Measurements from ENCODE around the gene METTL27.

The METTL27 gene

GRCh38 chr7:73823257-73823656 is 19.1 kb downstream of the METTL27 start:
- TF ChIP-seq GATA3 (IDR thresholded peaks at IDR 0.05; ENCODE audit: low read depth, low read length) (no peak), GATA2 (IDR thresholded peaks at IDR 0.05; ENCODE audit: low read depth, low read length) (no peak)

- TF ChIP-seq GATA2 (IDR thresholded peaks at IDR 0.05; ENCODE audit: low read depth, low read length), result peak; percentile 71
- TF ChIP-seq GATA3 (IDR thresholded peaks at IDR 0.05; ENCODE audit: low read depth, low read length), result no peak
These were observed 19.8 kb downstream of the METTL27 start for GRCh38 chr7:73822319-73823173.

GRCh38 chr7:73820013-73820412 is 22.3 kb downstream of the METTL27 start:
- TF ChIP-seq GATA3 (IDR thresholded peaks at IDR 0.05; ENCODE audit: low read depth, low read length), result no peak

- TF ChIP-seq GATA2 (IDR thresholded peaks at IDR 0.05; ENCODE audit: low read depth, low read length), result no peak
- no peak for TF ChIP-seq GATA3 (IDR thresholded peaks at IDR 0.05; ENCODE audit: low read depth, low read length)
These were observed 25.2 kb downstream of the METTL27 start for GRCh38 chr7:73817121-73817520.

GRCh38 chr7:73815436-73815835 is 26.9 kb downstream of the METTL27 start:
- TF ChIP-seq GATA2 (IDR thresholded peaks at IDR 0.05; ENCODE audit: low read depth, low read length) (no peak), GATA3 (IDR thresholded peaks at IDR 0.05; ENCODE audit: low read depth, low read length) (no peak)

- TF ChIP-seq GATA3 (IDR thresholded peaks at IDR 0.05; ENCODE audit: low read depth, low read length), result no peak
These were observed 29.3 kb downstream of the METTL27 start for GRCh38 chr7:73812996-73813395.

- TF ChIP-seq GATA3 (IDR thresholded peaks at IDR 0.05; ENCODE audit: low read depth, low read length) (no peak), GATA2 (IDR thresholded peaks at IDR 0.05; ENCODE audit: low read depth, low read length) (no peak)
These were observed 30.6 kb downstream of the METTL27 start for GRCh38 chr7:73811760-73812168.

GRCh38 chr7:73810998-73811360 is 31.3 kb downstream of the METTL27 start:
- TF ChIP-seq GATA2 (IDR thresholded peaks at IDR 0.05; ENCODE audit: low read depth, low read length), result no peak
- TF ChIP-seq GATA3 (IDR thresholded peaks at IDR 0.05; ENCODE audit: low read depth, low read length), result no peak

- TF ChIP-seq GATA2 (IDR thresholded peaks at IDR 0.05; ENCODE audit: low read depth, low read length) (no peak), GATA3 (IDR thresholded peaks at IDR 0.05; ENCODE audit: low read depth, low read length) (no peak)
These were observed 32.8 kb downstream of the METTL27 start for GRCh38 chr7:73809467-73809951.

- no peak for TF ChIP-seq GATA3 (IDR thresholded peaks at IDR 0.05; ENCODE audit: low read depth, low read length)
- no peak for TF ChIP-seq GATA2 (IDR thresholded peaks at IDR 0.05; ENCODE audit: low read depth, low read length)
These were observed 39.9 kb downstream of the METTL27 start for GRCh38 chr7:73802459-73802858.

GRCh38 chr7:73801577-73801976 is 40.7 kb downstream of the METTL27 start:
- TF ChIP-seq GATA2 (IDR thresholded peaks at IDR 0.05; ENCODE audit: low read depth, low read length), result no peak
- TF ChIP-seq GATA3 (IDR thresholded peaks at IDR 0.05; ENCODE audit: low read depth, low read length), result no peak

GRCh38 chr7:73799282-73800141 is 42.8 kb downstream of the METTL27 start:
- TF ChIP-seq GATA3 (IDR thresholded peaks at IDR 0.05; ENCODE audit: low read depth, low read length) (no peak), GATA2 (IDR thresholded peaks at IDR 0.05; ENCODE audit: low read depth, low read length) (no peak)

- TF ChIP-seq GATA3 (IDR thresholded peaks at IDR 0.05; ENCODE audit: low read depth, low read length) (no peak), GATA2 (IDR thresholded peaks at IDR 0.05; ENCODE audit: low read depth, low read length) (no peak)
These were observed 53.3 kb downstream of the METTL27 start for GRCh38 chr7:73789051-73789450.

GRCh38 chr7:73786588-73786987 is 55.7 kb downstream of the METTL27 start:
- TF ChIP-seq GATA2 (IDR thresholded peaks at IDR 0.05; ENCODE audit: low read depth, low read length) (no peak), GATA3 (IDR thresholded peaks at IDR 0.05; ENCODE audit: low read depth, low read length) (no peak)
